GM04504 (cell line): ENCODE results near the gene PHLDA2.
"Not testable (repeated sequence)": the region's sequence is repeated elsewhere in the genome, so short reads cannot be mapped to it uniquely, and the experiment has no call there.

Experiments
- DNase-seq: peaks from one replicate; pipeline ENCODE4 v3.0.0-alpha.2; 2012; ENCODE audit warnings: low read depth

Gene PHLDA2

GRCh38 chr11:2945031-2945756 lies 16.0 kb upstream of the PHLDA2 start:
- DNase-seq, result no peak

- no peak for DNase-seq
Observed at GRCh38 chr11:2944530-2944929, 15.3 kb upstream of the PHLDA2 start.

GRCh38 chr11:2943711-2944118 lies 14.5 kb upstream of the PHLDA2 start:
- DNase-seq, result no peak

- no peak for DNase-seq
Observed at GRCh38 chr11:2942872-2943710, 13.9 kb upstream of the PHLDA2 start.

GRCh38 chr11:2942447-2942846 lies 13.2 kb upstream of the PHLDA2 start:
- DNase-seq, result no peak

GRCh38 chr11:2940921-2941821 lies 12.0 kb upstream of the PHLDA2 start:
- DNase-seq, result no peak

- no peak for DNase-seq
Observed at GRCh38 chr11:2940147-2940920, 11.1 kb upstream of the PHLDA2 start.

GRCh38 chr11:2938458-2939418 lies 9.5 kb upstream of the PHLDA2 start:
- DNase-seq, result not testable (repeated sequence)

GRCh38 chr11:2937641-2938457 lies 8.6 kb upstream of the PHLDA2 start:
- not testable (repeated sequence) for DNase-seq

- no peak for DNase-seq
Observed at GRCh38 chr11:2934611-2935239, 5.5 kb upstream of the PHLDA2 start.

GRCh38 chr11:2934021-2934550 lies 4.9 kb upstream of the PHLDA2 start:
- DNase-seq, result no peak

GRCh38 chr11:2933375-2934020 lies 4.3 kb upstream of the PHLDA2 start:
- DNase-seq, result peak; percentile 66

- DNase-seq, result no peak
Observed at GRCh38 chr11:2932850-2933251, 3.6 kb upstream of the PHLDA2 start.

GRCh38 chr11:2931771-2932738 lies 2.8 kb upstream of the PHLDA2 start:
- no peak for DNase-seq

- DNase-seq, result no peak
Observed at GRCh38 chr11:2931420-2931746, 2.2 kb upstream of the PHLDA2 start.

GRCh38 chr11:2930704-2931419 lies 1.6 kb upstream of the PHLDA2 start:
- DNase-seq, result no peak
